Central memory CD8-positive, alpha-beta T cell (primary cell): ENCODE results near the gene SNX3.

Experiments
- ATAC-seq: fragments of 150-1000 bp; cut with Tn5 transposase; replicated peaks from 2 replicates; pipeline ENCODE4 v1.10.0; 2022; ENCODE audit warnings: mild to moderate bottlenecking, moderate FRiP score, moderate number of reproducible peaks; ENCODE audit not compliant: poor library complexity, severe bottlenecking; ENCODE audit errors: extremely low read depth
- DNase-seq, 2 donors: peaks; one replicate each; pipeline ENCODE4 v3.0.0; 2021; ENCODE audit warnings: low spot score in 2 of 2
- H3K27ac Mint-ChIP-seq: one replicate; pipeline ENCODE4 v1.8.0; 2022; ENCODE audit warnings: low read depth, mild to moderate bottlenecking, moderate library complexity, mixed read lengths
- H3K27me3 Mint-ChIP-seq: one replicate; pipeline ENCODE4 v1.8.0; 2022; ENCODE audit warnings: mixed read lengths
- H3K36me3 Mint-ChIP-seq: one replicate; pipeline ENCODE4 v1.8.0; 2022; ENCODE audit warnings: mild to moderate bottlenecking, moderate library complexity, mixed read lengths; ENCODE audit not compliant: insufficient read depth
- H3K4me1 Mint-ChIP-seq: one replicate; pipeline ENCODE4 v1.8.0; 2022; ENCODE audit warnings: mixed read lengths
- H3K4me3 Mint-ChIP-seq: one replicate; pipeline ENCODE4 v1.8.0; 2022; ENCODE audit warnings: mild to moderate bottlenecking, moderate library complexity, mixed read lengths
- H3K9me3 Mint-ChIP-seq: one replicate; pipeline ENCODE4 v1.8.0; 2022; ENCODE audit warnings: mixed read lengths

The SNX3 gene

GRCh38 chr6:108163644-108164542, 96.9 kb downstream of the SNX3 start:
- H3K36me3 Mint-ChIP-seq = peaks cover 4% of the 10 kb centered on the region
- H3K27ac Mint-ChIP-seq = no peak overlapping the region
- no peaks in the 10 kb centered on the region for H3K9me3 Mint-ChIP-seq
- no peak for ATAC-seq
- no peak for DNase-seq
- H3K4me3 Mint-ChIP-seq = no peak overlapping the region
- peaks cover 95% of the 10 kb centered on the region for H3K27me3 Mint-ChIP-seq
- peaks cover 15% of the 10 kb centered on the region for H3K4me1 Mint-ChIP-seq

GRCh38 chr6:108163267-108163643, 97.6 kb downstream of the SNX3 start:
- Mint-ChIP-seq H3K4me1 (peaks cover 14% of the 10 kb centered on the region), H3K9me3 (no peaks in the 10 kb centered on the region), H3K27me3 (peaks cover 99% of the 10 kb centered on the region), H3K36me3 (peaks cover 4% of the 10 kb centered on the region), H3K4me3 (no peak overlapping the region), H3K27ac (no peak overlapping the region)
- no peak for ATAC-seq
- no peak for DNase-seq

- Mint-ChIP-seq H3K9me3 (no peaks in the 10 kb centered on the region), H3K27me3 (peaks cover 96% of the 10 kb centered on the region), H3K27ac (no peak overlapping the region), H3K36me3 (peaks cover 4% of the 10 kb centered on the region), H3K4me3 (no peak overlapping the region), H3K4me1 (peaks cover 19% of the 10 kb centered on the region)
- DNase-seq (no peak), ATAC-seq (no peak)
These were observed 99.0 kb downstream of the SNX3 start for GRCh38 chr6:108161724-108162282.
